Measurements from ENCODE around the gene ACTR5.

ACTR5 gene

GRCh38 chr20:38766071-38766470, 17.8 kb downstream of the ACTR5 start:
- no peak overlapping the region for H3K4me3 ChIP-seq (ENCODE audit: low read depth, low read length)
- POLR2A ChIA-PET, result no interaction called here
- TF ChIP-seq, protein P1, sequence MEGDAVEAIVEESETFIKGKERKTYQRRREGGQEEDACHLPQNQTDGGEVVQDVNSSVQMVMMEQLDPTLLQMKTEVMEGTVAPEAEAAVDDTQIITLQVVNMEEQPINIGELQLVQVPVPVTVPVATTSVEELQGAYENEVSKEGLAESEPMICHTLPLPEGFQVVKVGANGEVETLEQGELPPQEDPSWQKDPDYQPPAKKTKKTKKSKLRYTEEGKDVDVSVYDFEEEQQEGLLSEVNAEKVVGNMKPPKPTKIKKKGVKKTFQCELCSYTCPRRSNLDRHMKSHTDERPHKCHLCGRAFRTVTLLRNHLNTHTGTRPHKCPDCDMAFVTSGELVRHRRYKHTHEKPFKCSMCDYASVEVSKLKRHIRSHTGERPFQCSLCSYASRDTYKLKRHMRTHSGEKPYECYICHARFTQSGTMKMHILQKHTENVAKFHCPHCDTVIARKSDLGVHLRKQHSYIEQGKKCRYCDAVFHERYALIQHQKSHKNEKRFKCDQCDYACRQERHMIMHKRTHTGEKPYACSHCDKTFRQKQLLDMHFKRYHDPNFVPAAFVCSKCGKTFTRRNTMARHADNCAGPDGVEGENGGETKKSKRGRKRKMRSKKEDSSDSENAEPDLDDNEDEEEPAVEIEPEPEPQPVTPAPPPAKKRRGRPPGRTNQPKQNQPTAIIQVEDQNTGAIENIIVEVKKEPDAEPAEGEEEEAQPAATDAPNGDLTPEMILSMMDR (IDR thresholded peaks at IDR 0.05; ENCODE audit: insufficient read depth, low read length, missing control alignments), result no peak
- CTCF ChIA-PET, result interaction anchor here (0.6 to 1.7 kb wide), 3 partner anchors 13 to 284 kb away, joined by 3 to 6 read pairs (median 5); no protein-coding TSS in a partner anchor
- no peak for DNase-seq (ENCODE audit: low read depth, low spot score)

DNA sequence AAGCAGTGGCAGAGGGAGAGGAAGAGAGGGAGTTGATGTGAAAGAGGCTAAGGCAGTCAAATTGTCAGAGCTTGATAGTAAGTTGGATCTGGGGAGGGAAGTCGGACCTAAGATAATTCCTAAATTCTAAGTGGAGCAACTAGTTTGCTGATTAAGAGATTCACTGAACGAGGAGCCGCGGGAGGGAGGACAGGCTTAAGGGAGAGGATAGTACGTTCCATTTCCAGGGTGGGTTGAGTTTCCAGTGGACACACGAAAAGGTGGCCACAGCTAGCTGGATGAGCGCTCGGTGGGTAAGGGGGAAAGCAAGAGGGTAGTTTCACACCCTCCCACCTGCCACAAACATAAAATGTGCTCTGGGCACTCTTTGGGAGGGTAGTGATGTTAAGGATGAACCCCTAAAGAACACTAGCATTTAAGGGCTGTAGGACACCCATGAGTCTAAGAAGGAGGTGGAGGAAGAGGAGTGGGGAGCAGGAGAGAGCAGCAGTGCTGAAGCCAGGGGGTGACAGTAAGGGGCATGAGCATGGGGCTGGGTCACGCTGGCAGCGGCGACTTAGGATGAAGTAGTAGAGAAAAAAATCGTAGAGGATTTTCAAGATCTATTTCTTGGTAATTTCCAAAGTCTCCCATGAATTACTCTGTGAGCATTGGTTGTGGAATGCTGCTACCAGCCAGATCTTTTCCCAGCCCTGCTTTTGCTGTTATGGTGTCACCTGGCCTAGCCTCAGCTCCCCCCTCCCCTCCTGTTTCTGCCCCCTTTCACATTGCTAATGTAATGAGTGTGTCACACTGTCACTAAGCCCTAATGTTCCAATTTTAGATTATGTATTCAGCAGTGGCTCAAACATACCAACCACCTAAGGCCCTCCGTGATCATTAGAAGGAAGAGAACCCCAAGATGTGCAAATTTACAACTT, 21.4 kb downstream of the ACTR5 start:
- TF ChIP-seq, protein P1 (IDR thresholded peaks at IDR 0.05; ENCODE audit: insufficient read depth, low read length, missing control alignments), result no peak
- DNase-seq (ENCODE audit: low read depth, low spot score), result no peak
- POLR2A ChIA-PET, result no interaction called here
- no peak overlapping the region for H3K4me3 ChIP-seq (ENCODE audit: low read depth, low read length)
- CTCF ChIA-PET, result interaction anchor here (1.6 kb wide), 2 partner anchors 9 to 18 kb away, joined by 3 to 4 read pairs; no protein-coding TSS in a partner anchor

GRCh38 chr20:38770546-38770945, 22.3 kb downstream of the ACTR5 start:
- DNase-seq (ENCODE audit: low read depth, low spot score), result no peak
- TF ChIP-seq, protein P1 (IDR thresholded peaks at IDR 0.05; ENCODE audit: insufficient read depth, low read length, missing control alignments), result no peak
- H3K4me3 ChIP-seq (ENCODE audit: low read depth, low read length), result no peak overlapping the region
- CTCF ChIA-PET, result no interaction called here
- POLR2A ChIA-PET, result no interaction called here

GRCh38 chr20:38770970-38771369, 22.7 kb downstream of the ACTR5 start:
- no peak for DNase-seq (ENCODE audit: low read depth, low spot score)
- H3K4me3 ChIP-seq (ENCODE audit: low read depth, low read length), result no peak overlapping the region
- CTCF ChIA-PET, result no interaction called here
- POLR2A ChIA-PET, result no interaction called here
- TF ChIP-seq, protein P1 (IDR thresholded peaks at IDR 0.05; ENCODE audit: insufficient read depth, low read length, missing control alignments), result no peak

DNA sequence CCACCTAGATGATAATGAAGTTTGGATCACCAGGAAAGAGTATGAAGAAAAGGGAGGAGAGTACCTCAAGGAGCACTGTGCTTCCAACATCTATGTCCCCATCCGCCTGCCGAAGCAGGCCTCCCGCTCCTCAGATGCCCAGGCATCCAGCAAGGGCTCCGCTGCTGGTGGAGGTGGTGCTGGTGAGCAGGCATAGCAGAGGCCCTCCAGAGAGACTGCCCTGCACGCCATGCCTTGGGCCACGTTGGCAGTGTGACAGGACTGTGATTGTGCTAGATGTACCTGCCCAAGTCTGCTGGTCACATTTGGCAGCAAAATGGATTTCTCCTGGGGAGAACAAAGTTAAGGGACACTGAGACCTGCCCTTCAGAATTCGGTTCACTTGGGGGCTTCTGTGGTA, 23.4 kb downstream of the ACTR5 start:
- CTCF ChIA-PET, result no interaction called here
- POLR2A ChIA-PET, result no interaction called here
- H3K4me3 ChIP-seq (ENCODE audit: low read depth, low read length), result no peak overlapping the region
- no peak for DNase-seq (ENCODE audit: low read depth, low spot score)
- TF ChIP-seq, protein P1 (IDR thresholded peaks at IDR 0.05; ENCODE audit: insufficient read depth, low read length, missing control alignments), result no peak

DNA sequence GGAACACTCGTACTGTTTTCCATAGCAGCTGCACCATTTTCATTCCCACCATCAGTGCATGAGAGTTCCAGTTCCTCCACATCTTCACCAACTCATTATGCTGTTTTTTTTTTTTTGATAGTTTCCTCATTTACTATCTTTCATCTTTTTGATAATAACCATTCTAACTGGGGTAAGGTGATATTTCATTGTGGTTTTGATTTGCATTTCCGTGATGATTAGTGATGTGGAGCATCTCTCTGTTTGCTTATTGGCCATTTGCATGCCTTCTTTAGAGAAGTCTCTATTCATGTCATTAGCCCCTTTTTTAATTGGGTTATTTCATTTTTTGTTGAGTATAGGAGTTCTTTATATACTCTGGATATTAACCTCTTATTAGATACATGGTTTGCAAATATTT, 25.9 kb downstream of the ACTR5 start:
- DNase-seq (ENCODE audit: low read depth, low spot score), result no peak
- H3K4me3 ChIP-seq (ENCODE audit: low read depth, low read length), result no peak overlapping the region
- POLR2A ChIA-PET, result no interaction called here
- TF ChIP-seq, protein P1 (IDR thresholded peaks at IDR 0.05; ENCODE audit: insufficient read depth, low read length, missing control alignments), result no peak
- CTCF ChIA-PET, result no interaction called here

Data from AG04449 (cell line).